Measurements from ENCODE around the gene PPP2R2C. TPM values are rescaled to one million over a fixed set of nuclear protein-coding genes. Genes with fewer than 3 reads are reported as not detected.

The PPP2R2C gene
- total and polyA plus RNA-seq, 10 of the 15 experiments (the other 5 are each of a cell fraction or from before 2014, with no cell fraction given) = 0.13 to 0.15 TPM; not detected in 8

DNA sequence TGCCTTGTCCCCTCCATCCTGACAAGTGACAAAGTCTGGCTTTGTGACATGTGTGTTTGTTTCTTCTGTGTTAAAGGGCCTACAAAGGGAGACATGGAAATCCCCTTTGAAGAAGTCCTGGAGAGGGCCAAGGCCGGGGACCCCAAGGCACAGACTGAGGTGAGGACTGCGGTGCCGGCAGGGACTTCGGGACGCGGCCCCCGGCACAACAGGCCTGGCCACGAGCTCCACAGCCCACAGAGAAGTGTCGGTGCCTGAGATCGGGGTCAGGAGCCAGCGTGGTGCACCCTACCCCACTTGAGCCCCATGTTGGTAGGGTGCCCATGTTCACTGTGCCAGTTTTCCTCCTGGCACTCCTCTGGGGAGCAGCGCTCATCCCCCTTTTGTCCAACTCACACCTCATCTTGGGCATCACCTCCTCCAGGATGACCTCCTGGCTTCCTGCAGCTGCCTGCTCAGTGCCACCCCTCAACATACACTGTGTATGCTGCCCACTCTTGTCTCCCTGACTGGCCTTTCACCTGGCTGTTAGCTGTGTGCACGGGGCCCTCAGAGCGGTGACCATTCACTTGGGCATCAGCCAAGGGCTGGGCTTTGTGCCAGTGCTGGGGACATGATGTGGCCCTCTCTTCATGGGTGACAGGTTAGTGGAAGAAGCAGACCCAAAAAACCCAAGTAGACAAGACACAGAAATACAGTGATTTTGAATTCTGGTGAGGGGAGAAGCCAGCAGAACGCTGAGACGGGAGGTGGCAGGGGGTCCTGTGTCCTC, 185.2 kb downstream of the PPP2R2C start:
- BruUV-seq (replicated peaks) = no TSS peak
- no peak overlapping the region for H2AFZ ChIP-seq (ENCODE audit: control insufficient read depth, low read depth, low read length)
- no peaks in the 10 kb centered on the region for H3K79me2 ChIP-seq (ENCODE audit: control insufficient read depth, insufficient read depth, low read length)
- ChIA-PET RAD21 (ENCODE audit: unreplicated experiment) (no interaction called here), CTCF (interaction anchor here (1.2 kb wide), 1 partner anchor 36 kb away, joined by 3 read pairs; no protein-coding TSS in a partner anchor), SMC1A (ENCODE audit: uncharacterized antibody, unreplicated experiment) (no interaction called here), POLR2A (no interaction called here)
- no peak overlapping the region for H3K9ac ChIP-seq (ENCODE audit: control insufficient read depth, insufficient read depth, low read length)
- in situ Hi-C loops (cut with MboI) = no loop called here
- FAIRE-seq = no peak
- no peaks in the 10 kb centered on the region for H3K4me1 ChIP-seq (ENCODE audit: control insufficient read depth, insufficient read depth, low read length)
- no peaks in the 10 kb centered on the region for H3K36me3 ChIP-seq (ENCODE audit: control insufficient read depth in 2 of 2, insufficient read depth in 2 of 2, low read length in 1 of 2)
- TF ChIP-seq RELA (IDR thresholded peaks at IDR 0.05; ENCODE audit: borderline replicate concordance, partially characterized antibody) (no peak), STAT1 (conservative IDR thresholded peaks at IDR 0.05) (no peak), RBBP5 (conservative IDR thresholded peaks at IDR 0.05) (no peak), PAX5 (IDR thresholded peaks at IDR 0.05; ENCODE audit: borderline replicate concordance, low read depth, low read length) (no peak), SMAD1 (IDR thresholded peaks at IDR 0.05; ENCODE audit: low read depth, partially characterized antibody) (no peak), POLR2A (IDR thresholded peaks at IDR 0.05; ENCODE audit: low read depth, low read length) (no peak), JUNB (IDR thresholded peaks at IDR 0.05) (no peak), HDGF (IDR thresholded peaks at IDR 0.05) (no peak), TAF1 (IDR thresholded peaks at IDR 0.05; ENCODE audit: borderline replicate concordance, low read depth, low read length) (no peak), STAT3 (IDR thresholded peaks at IDR 0.05; ENCODE audit: low read depth, low read length) (no peak), ELK1 (IDR thresholded peaks at IDR 0.05; ENCODE audit: low read depth, low read length) (no peak), CEBPB (IDR thresholded peaks at IDR 0.05; ENCODE audit: borderline replicate concordance in 1 of 2, low read depth in 2 of 2, low read length in 2 of 2) (no peak), PKNOX1 (IDR thresholded peaks at IDR 0.05) (no peak), TBL1XR1 (IDR thresholded peaks at IDR 0.05; ENCODE audit: low read depth, low read length) (no peak), TCF3 (IDR thresholded peaks at IDR 0.05; ENCODE audit: borderline replicate concordance, insufficient read depth, low read depth, low read length) (no peak), IRF4 (IDR thresholded peaks at IDR 0.05; ENCODE audit: low read depth, low read length) (no peak)
- TF ChIP-seq, protein P1, sequence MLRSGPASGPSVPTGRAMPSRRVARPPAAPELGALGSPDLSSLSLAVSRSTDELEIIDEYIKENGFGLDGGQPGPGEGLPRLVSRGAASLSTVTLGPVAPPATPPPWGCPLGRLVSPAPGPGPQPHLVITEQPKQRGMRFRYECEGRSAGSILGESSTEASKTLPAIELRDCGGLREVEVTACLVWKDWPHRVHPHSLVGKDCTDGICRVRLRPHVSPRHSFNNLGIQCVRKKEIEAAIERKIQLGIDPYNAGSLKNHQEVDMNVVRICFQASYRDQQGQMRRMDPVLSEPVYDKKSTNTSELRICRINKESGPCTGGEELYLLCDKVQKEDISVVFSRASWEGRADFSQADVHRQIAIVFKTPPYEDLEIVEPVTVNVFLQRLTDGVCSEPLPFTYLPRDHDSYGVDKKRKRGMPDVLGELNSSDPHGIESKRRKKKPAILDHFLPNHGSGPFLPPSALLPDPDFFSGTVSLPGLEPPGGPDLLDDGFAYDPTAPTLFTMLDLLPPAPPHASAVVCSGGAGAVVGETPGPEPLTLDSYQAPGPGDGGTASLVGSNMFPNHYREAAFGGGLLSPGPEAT (IDR thresholded peaks at IDR 0.05; ENCODE audit: low read depth) = no peak
- TF ChIP-seq, protein P2, sequence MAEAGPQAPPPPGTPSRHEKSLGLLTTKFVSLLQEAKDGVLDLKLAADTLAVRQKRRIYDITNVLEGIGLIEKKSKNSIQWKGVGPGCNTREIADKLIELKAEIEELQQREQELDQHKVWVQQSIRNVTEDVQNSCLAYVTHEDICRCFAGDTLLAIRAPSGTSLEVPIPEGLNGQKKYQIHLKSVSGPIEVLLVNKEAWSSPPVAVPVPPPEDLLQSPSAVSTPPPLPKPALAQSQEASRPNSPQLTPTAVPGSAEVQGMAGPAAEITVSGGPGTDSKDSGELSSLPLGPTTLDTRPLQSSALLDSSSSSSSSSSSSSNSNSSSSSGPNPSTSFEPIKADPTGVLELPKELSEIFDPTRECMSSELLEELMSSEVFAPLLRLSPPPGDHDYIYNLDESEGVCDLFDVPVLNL (IDR thresholded peaks at IDR 0.05; ENCODE audit: low read depth, low read length) = no peak
- H3K27me3 ChIP-seq (replicated peaks in 1 of 2; ENCODE audit: control insufficient read depth in 2 of 2, insufficient read depth in 2 of 2, low read length in 1 of 2) = no peaks in the 10 kb centered on the region
- H3K27ac ChIP-seq (ENCODE audit: control insufficient read depth, insufficient read depth) = no peak overlapping the region
- ATAC-seq = no peak
- intact Hi-C loops (cut with micrococcal nuclease; ENCODE audit: unreplicated experiment) = no loop called here
- no peak overlapping the region for H3K4me3 ChIP-seq
- H3K9me3 ChIP-seq (replicated peaks; ENCODE audit: control insufficient read depth, insufficient read depth, low read length) = no peaks in the 10 kb centered on the region
- no peaks in the 10 kb centered on the region for H4K20me1 ChIP-seq (ENCODE audit: control insufficient read depth, insufficient read depth)
- DNase-seq (ENCODE audit: low read depth, low spot score) = no peak
- H3K4me2 ChIP-seq (ENCODE audit: control insufficient read depth, insufficient read depth) = no peak overlapping the region
- 63% methylated on average over 16 of the region's 16 CpGs for whole genome bisulfite sequencing (ENCODE audit: insufficient coverage, insufficient replicate concordance, low lambda C conversion rate, missing lambda C conversion rate)

Data from GM12878 (cell line).